Right atrium auricular region (tissue), 2 donors: ENCODE results near the gene C10orf62. TPM values are rescaled to one million over a fixed set of nuclear protein-coding genes. Genes with fewer than 3 reads are reported as not detected.

Experiments used
- DNase-seq: peaks from one replicate; pipeline ENCODE4 v3.0.0-alpha.2; 2019; ENCODE audit warnings: low spot score
- H3K27ac ChIP-seq, 2 donors: fragments of 200-600 bp; sonication (generic); 1 replicate in 1 of 2; 2 replicates in 1 of 2; pipeline ENCODE4 v1.5.1; 2016 to 2019
- H3K27me3 ChIP-seq, 2 donors: fragments of 200-600 bp; sonication (generic); one replicate each; pipeline versions ENCODE4 v1.5.1 to v1.6.0; 2017 to 2019
- H3K36me3 ChIP-seq: fragments of 200-600 bp; sonication (generic); one replicate; pipeline ENCODE4 v1.5.1; 2016
- H3K4me1 ChIP-seq, 2 donors: fragments of 200-600 bp; sonication (generic); one replicate each; pipeline versions ENCODE4 v1.5.1 to v1.6.0; 2017 to 2019
- H3K4me3 ChIP-seq, 2 donors: fragments of 200-600 bp; sonication (generic); 1 replicate in 1 of 2; 2 replicates in 1 of 2; pipeline ENCODE4 v1.5.1; 2017 to 2019; ENCODE audit warnings: mild to moderate bottlenecking in 1 of 2, moderate library complexity in 1 of 2
- H3K9me3 ChIP-seq, 2 donors: fragments of 200-600 bp; sonication (generic); one replicate each; pipeline ENCODE4 v1.5.1; 2019
- CTCF ChIP-seq, 2 donors: fragments of 200-600 bp; sonication (generic); IDR thresholded peaks; one replicate each; pipeline ENCODE4 v1.5.1; 2019; ENCODE audit warnings: antibody characterized with exemption in 2 of 2
- total RNA-seq, 2 donors: library from RNA; depleted of rRNA; stranded (reverse); fragments of >200 nt; gene quantifications; one replicate each; pipeline ENCODE4 v1.1.0, GENCODE V29; 2016

Gene C10orf62
- total RNA-seq, 2 donors from 2014 or later = 0.35 to 0.67 TPM

- peaks cover 33% of the 10 kb centered on the region for H3K36me3 ChIP-seq
- no peak for DNase-seq
- no peaks in the 10 kb centered on the region for H3K9me3 ChIP-seq
- no peak for TF ChIP-seq CTCF (IDR thresholded peaks at IDR 0.05)
- peaks cover 0 to 33% of the 10 kb centered on the region in 2 donors for H3K4me1 ChIP-seq
- no peaks in the 10 kb centered on the region for H3K27me3 ChIP-seq
- H3K4me3 ChIP-seq = no peak overlapping the region
- H3K27ac ChIP-seq = peak overlapping the region; percentile 57 to 95
These were observed 17.9 kb upstream of the C10orf62 start for GRCh38 chr10:97571622-97572021.

GRCh38 chr10:97572214-97572989, 17.1 kb upstream of the C10orf62 start, which contains the start of gene ANKRD2:
ANKRD2 (plus strand) TSS chr10:97572779; CDS start chr10:97572789, 10 bp downstream.
- H3K4me1 ChIP-seq = peaks cover 0 to 33% of the 10 kb centered on the region in 2 donors
- peak; percentile 86 for DNase-seq
- TF ChIP-seq CTCF (IDR thresholded peaks at IDR 0.05) = peak; percentile 76 to 91
- H3K27ac ChIP-seq = peak within 1 kb of the TSS; percentile 79 to 95
- peak within 1 kb of the TSS in 1 of 2 donors; percentile 12 for H3K4me3 ChIP-seq
- H3K27me3 ChIP-seq = no peaks in the 10 kb centered on the region
- no peaks in the 10 kb centered on the region for H3K9me3 ChIP-seq
- H3K36me3 ChIP-seq = peaks cover 33% of the 10 kb centered on the region

- Histone ChIP-seq H3K27me3 (no peaks in the 10 kb centered on the region), H3K9me3 (no peaks in the 10 kb centered on the region), H3K4me3 (peak overlapping the region in 1 of 2 donors; percentile 12), H3K27ac (peak overlapping the region; percentile 57 to 95), H3K4me1 (peaks cover 0 to 33% of the 10 kb centered on the region in 2 donors), H3K36me3 (peaks cover 31% of the 10 kb centered on the region)
- no peak for TF ChIP-seq CTCF (IDR thresholded peaks at IDR 0.05)
- no peak for DNase-seq
These were observed 16.5 kb upstream of the C10orf62 start for GRCh38 chr10:97573021-97573420.

GRCh38 chr10:97573672-97574071, 15.8 kb upstream of the C10orf62 start:
- H3K4me1 ChIP-seq = peaks cover 0 to 33% of the 10 kb centered on the region in 2 donors
- TF ChIP-seq CTCF (IDR thresholded peaks at IDR 0.05) = no peak
- peaks cover 25% of the 10 kb centered on the region for H3K36me3 ChIP-seq
- no peak overlapping the region for H3K4me3 ChIP-seq
- H3K9me3 ChIP-seq = no peaks in the 10 kb centered on the region
- DNase-seq = no peak
- H3K27ac ChIP-seq = peak overlapping the region; percentile 79 to 95
- H3K27me3 ChIP-seq = no peaks in the 10 kb centered on the region

- Histone ChIP-seq H3K27me3 (no peaks in the 10 kb centered on the region), H3K36me3 (peaks cover 16% of the 10 kb centered on the region), H3K9me3 (no peaks in the 10 kb centered on the region), H3K27ac (peak overlapping the region; percentile 79 to 95), H3K4me1 (peaks cover 0 to 33% of the 10 kb centered on the region in 2 donors), H3K4me3 (no peak overlapping the region)
- TF ChIP-seq CTCF (IDR thresholded peaks at IDR 0.05) = no peak
- DNase-seq = peak; percentile 74
These were observed 15.0 kb upstream of the C10orf62 start for GRCh38 chr10:97574374-97575126.
